Common myeloid progenitor, CD34-positive (primary cell): ENCODE data around the gene TLR2.
"Not testable (repeated sequence)": the region's sequence is repeated elsewhere in the genome, so short reads cannot be mapped to it uniquely, and the experiment has no call there.

Experiments used
- CTCF ChIA-PET: fragments of 350-600 bp; sonication (Branson Sonifier 250); formaldehyde crosslinking; loops from one replicate; lab custom pipeline; 2021; ENCODE audit warnings: antibody characterized with exemption; lab: Charles Lee
- POLR2A ChIA-PET: fragments of 350-600 bp; sonication (Branson Sonifier 250); formaldehyde crosslinking; loops from one replicate; lab custom pipeline; 2021; ENCODE audit warnings: antibody characterized with exemption; lab: Charles Lee
- DNase-seq, 3 donors: peaks; one replicate each; pipeline versions ENCODE4 v3.0.0 to v3.0.0-alpha.2; 2013
- H3K27ac ChIP-seq, 2 experiments: 1 replicate in 1 of 2; 2 replicates in 1 of 2; pipeline ENCODE4 v1.7.0; 2013; ENCODE audit warnings: inconsistent platforms in 2 of 2, low read length in 2 of 2, mild to moderate bottlenecking in 2 of 2, low read depth in 1 of 2, moderate library complexity in 1 of 2; ENCODE audit not compliant: severe bottlenecking in 2 of 2, insufficient read depth in 1 of 2, poor library complexity in 1 of 2
- H3K27me3 ChIP-seq, 5 experiments: replicated peaks in 2 of 5; 1 replicate in 3 of 5; 2 replicates in 2 of 5; pipeline versions ENCODE4 v1.6.1 to v1.7.0; 2013; ENCODE audit warnings: low read length in 4 of 5, mild to moderate bottlenecking in 2 of 5, moderate library complexity in 2 of 5, inconsistent platforms in 1 of 5; ENCODE audit not compliant: insufficient read depth in 5 of 5, control insufficient read depth in 4 of 5
- H3K36me3 ChIP-seq, 4 experiments: 1 replicate in 2 of 4; 2 replicates in 2 of 4; pipeline versions ENCODE4 v1.6.1 to v1.7.0; 2013; ENCODE audit warnings: low read length in 3 of 4, control low read depth in 1 of 4, mild to moderate bottlenecking in 1 of 4; ENCODE audit not compliant: control insufficient read depth in 4 of 4, insufficient read depth in 4 of 4
- H3K4me1 ChIP-seq, 4 experiments: 1 replicate in 3 of 4; 2 replicates in 1 of 4; pipeline versions ENCODE4 v1.6.1 to v1.7.1; 2013; ENCODE audit warnings: low read length in 3 of 4, mild to moderate bottlenecking in 3 of 4, control low read depth in 1 of 4, inconsistent platforms in 1 of 4, moderate library complexity in 1 of 4; ENCODE audit not compliant: control insufficient read depth in 4 of 4, insufficient read depth in 4 of 4; ENCODE audit errors: control extremely low read depth in 1 of 4
- H3K4me3 ChIP-seq, 7 experiments: 1 replicate in 4 of 7; 2 replicates in 3 of 7; pipeline versions ENCODE4 v1.5.1 to v1.7.0; 2013; ENCODE audit warnings: mild to moderate bottlenecking in 7 of 7, low read length in 6 of 7, moderate library complexity in 6 of 7, inconsistent platforms in 2 of 7, low read depth in 2 of 7, control low read depth in 1 of 7; ENCODE audit not compliant: insufficient read depth in 4 of 7, control insufficient read depth in 1 of 7; ENCODE audit errors: extremely low read depth in 1 of 7
- H3K9me3 ChIP-seq, 5 experiments: 1 replicate in 4 of 5; 2 replicates in 1 of 5; pipeline versions ENCODE4 v1.6.1 to v1.7.1; 2013; ENCODE audit warnings: low read length in 4 of 5, mild to moderate bottlenecking in 2 of 5, inconsistent platforms in 1 of 5, low read depth in 1 of 5, moderate library complexity in 1 of 5; ENCODE audit not compliant: control insufficient read depth in 4 of 5, insufficient read depth in 2 of 5; ENCODE audit errors: control extremely low read depth in 1 of 5
- WGBS: methylation state at CpG from one replicate; pipeline ENCODE4 v1.1.5; 2013; ENCODE audit not compliant: insufficient coverage; 5-methylcytosine and 5-hydroxymethylcytosine counted together

Gene TLR2

GRCh38 chr4:153655928-153656327 lies 28.2 kb upstream of the TLR2 start:
- H3K27ac ChIP-seq: no peak overlapping the region
- H3K9me3 ChIP-seq: no peaks in the 10 kb centered on the region
- CTCF ChIA-PET: interaction anchor here (0.6 kb wide), 1 partner anchor 293 kb away, joined by 4 read pairs; no protein-coding TSS in a partner anchor
- H3K4me3 ChIP-seq: no peak overlapping the region
- WGBS: 90% methylated on average over 3 of the region's 4 CpGs
- peak in 1 of 3 donors; percentile 15 for DNase-seq
- peaks cover 6 to 46% (median 11%) of the 10 kb centered on the region in 4 experiments for H3K4me1 ChIP-seq
- POLR2A ChIA-PET: no interaction called here
- no peaks in the 10 kb centered on the region for H3K27me3 ChIP-seq
- H3K36me3 ChIP-seq: no peaks in the 10 kb centered on the region

GRCh38 chr4:153661215-153661822 lies 22.8 kb upstream of the TLR2 start:
- ChIA-PET CTCF (interaction anchor here (1.1 kb wide), 1 partner anchor 10 kb away, joined by 3 read pairs; no protein-coding TSS in a partner anchor), POLR2A (no interaction called here)
- Histone ChIP-seq H3K36me3 (no peaks in the 10 kb centered on the region), H3K27me3 (peaks cover 0 to 1% (median 0%) of the 10 kb centered on the region in 5 experiments), H3K27ac (no peak overlapping the region), H3K4me3 (no peak overlapping the region), H3K9me3 (peaks cover 0 to 3% (median 0%) of the 10 kb centered on the region in 5 experiments), H3K4me1 (peaks cover 4 to 21% (median 13%) of the 10 kb centered on the region in 4 experiments)
- peak in 2 of 3 donors; percentile 58 to 62 for DNase-seq
- no CpG with 5 or more reads among the region's 6 CpGs for WGBS

DNA sequence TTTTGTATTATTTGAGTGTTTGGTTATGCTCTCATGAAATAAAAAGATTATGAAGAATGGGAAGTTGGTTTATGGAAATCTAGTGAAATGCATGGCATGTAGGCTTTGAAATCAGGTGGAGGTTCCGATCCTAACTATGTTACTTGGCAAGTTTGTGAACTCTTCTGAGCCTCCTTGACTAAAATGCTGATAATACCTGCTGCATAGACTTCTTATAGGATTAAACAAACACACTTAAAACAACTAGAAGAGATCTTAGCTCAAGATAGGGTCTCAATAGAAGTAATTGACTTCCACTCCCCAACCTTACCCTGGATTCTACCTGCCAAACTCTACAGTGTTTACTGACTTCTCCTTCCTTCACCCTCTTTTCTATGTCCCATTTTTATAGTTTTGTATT lies 22.2 kb upstream of the TLR2 start:
- WGBS: 100% methylated on average over 1 of the region's 1 CpG
- DNase-seq: no peak
- Histone ChIP-seq H3K4me3 (no peak overlapping the region), H3K27ac (no peak overlapping the region), H3K9me3 (peaks cover 0 to 3% (median 0%) of the 10 kb centered on the region in 5 experiments), H3K4me1 (peaks cover 4 to 17% (median 10%) of the 10 kb centered on the region in 4 experiments), H3K36me3 (no peaks in the 10 kb centered on the region), H3K27me3 (peaks cover 0 to 1% (median 0%) of the 10 kb centered on the region in 5 experiments)
- POLR2A ChIA-PET: no interaction called here
- CTCF ChIA-PET: no interaction called here

- no peak overlapping the region for H3K4me3 ChIP-seq
- DNase-seq: no peak
- ChIA-PET CTCF (interaction anchor here (1.0 to 1.6 kb wide), 2 partner anchors 10 to 29 kb away, joined by 3 to 5 read pairs; no protein-coding TSS in a partner anchor), POLR2A (no interaction called here)
- peaks cover 0 to 3% (median 0%) of the 10 kb centered on the region in 5 experiments for H3K9me3 ChIP-seq
- H3K36me3 ChIP-seq: no peaks in the 10 kb centered on the region
- peaks cover 4 to 14% (median 9%) of the 10 kb centered on the region in 4 experiments for H3K4me1 ChIP-seq
- no peak overlapping the region for H3K27ac ChIP-seq
- WGBS: 100% methylated on average over 1 of the region's 1 CpG
- H3K27me3 ChIP-seq: peaks cover 0 to 1% (median 0%) of the 10 kb centered on the region in 5 experiments
These were observed 20.4 kb upstream of the TLR2 start for GRCh38 chr4:153663667-153664066.

DNA sequence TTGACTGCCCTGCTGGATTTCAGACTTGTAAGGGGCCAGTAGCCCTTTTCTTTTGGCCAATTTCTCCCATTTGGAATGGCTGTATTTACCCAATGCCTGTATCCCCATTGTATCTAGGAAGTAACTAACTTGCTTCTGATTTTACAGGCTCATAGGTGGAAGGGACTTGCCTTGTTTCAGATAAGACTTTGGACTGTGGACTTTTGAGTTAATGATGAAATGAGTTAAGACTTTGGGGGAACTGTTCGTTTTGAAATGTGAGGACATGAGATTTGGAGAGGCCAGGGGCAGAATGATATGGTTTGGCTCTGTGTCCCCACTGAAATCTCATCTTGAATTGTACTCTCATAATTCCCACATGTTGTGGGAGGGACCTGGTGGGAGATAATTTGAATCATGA lies 17.6 kb upstream of the TLR2 start:
- POLR2A ChIA-PET, H3K4me1 ChIP-seq, CTCF ChIA-PET, H3K9me3 ChIP-seq, DNase-seq, H3K27me3 ChIP-seq, H3K4me3 ChIP-seq, H3K36me3 ChIP-seq, H3K27ac ChIP-seq: not testable (repeated sequence)
- WGBS: 100% methylated on average over 1 of the region's 1 CpG

DNA sequence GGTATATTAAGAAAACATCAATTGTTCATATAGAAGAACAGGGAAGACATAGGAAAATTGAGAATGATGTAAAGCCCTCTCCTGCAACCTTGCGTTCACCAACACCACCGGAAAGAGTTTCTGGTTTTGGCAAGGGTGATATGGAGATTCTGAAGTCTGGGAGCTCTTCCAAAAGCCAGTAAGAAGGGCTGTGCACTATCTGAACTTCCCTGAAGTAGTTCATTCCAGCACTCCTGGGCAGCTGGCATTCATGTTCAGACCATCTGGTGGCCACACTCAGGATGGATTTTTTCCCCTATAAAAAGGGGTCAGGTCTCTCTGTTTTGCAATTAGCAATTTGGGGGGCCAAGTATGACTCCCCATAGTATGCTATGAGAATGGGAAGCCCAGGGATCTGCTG lies 15.4 kb upstream of the TLR2 start:
- ChIA-PET POLR2A (no interaction called here), CTCF (no interaction called here)
- no peaks in the 10 kb centered on the region for H3K27me3 ChIP-seq

GRCh38 chr4:153669838-153670237 lies 14.2 kb upstream of the TLR2 start:
- Histone ChIP-seq H3K4me1 (no peaks in the 10 kb centered on the region), H3K27me3 (no peaks in the 10 kb centered on the region), H3K4me3 (no peak overlapping the region), H3K9me3 (peaks cover 0 to 4% (median 0%) of the 10 kb centered on the region in 5 experiments), H3K27ac (no peak overlapping the region), H3K36me3 (no peaks in the 10 kb centered on the region)
- ChIA-PET POLR2A (no interaction called here), CTCF (interaction anchor here (1.6 kb wide), 1 partner anchor 9 kb away, joined by 5 read pairs; no protein-coding TSS in a partner anchor)
- WGBS: no CpG with 5 or more reads among the region's 3 CpGs
- DNase-seq: no peak

More for the DNA sequence above, 15.4 kb upstream of the TLR2 start:
- WGBS: 100% methylated on average over 2 of the region's 2 CpGs
- no peaks in the 10 kb centered on the region for H3K36me3 ChIP-seq
- H3K9me3 ChIP-seq: no peaks in the 10 kb centered on the region
- H3K4me3 ChIP-seq: no peak overlapping the region
- H3K27ac ChIP-seq: no peak overlapping the region
- DNase-seq: no peak
- no peaks in the 10 kb centered on the region for H3K4me1 ChIP-seq
